ENCODE data around the gene RACK1.

Gene RACK1

GRCh38 chr5:181239062-181239663 lies 4.5 kb downstream of the RACK1 start:
- peaks cover 25 to 26% of the 10 kb centered on the region in 2 experiments for H3K4me1 ChIP-seq (ENCODE audit: control insufficient read depth in 1 of 2, insufficient read depth in 1 of 2, low read depth in 1 of 2, low read length in 1 of 2)
- no peak for TF ChIP-seq CTCF (IDR thresholded peaks at IDR 0.05)
- H3K4me3 ChIP-seq (ENCODE audit: low read depth in 1 of 2, low read length in 1 of 2) = no peak overlapping the region
- peaks cover 80% of the 10 kb centered on the region for H3K36me3 ChIP-seq
- no peak overlapping the region for H3K27ac ChIP-seq
- no peaks in the 10 kb centered on the region for H3K9me3 ChIP-seq
- no peaks in the 10 kb centered on the region for H3K27me3 ChIP-seq

- no peaks in the 10 kb centered on the region for H3K9me3 ChIP-seq
- H3K27ac ChIP-seq = no peak overlapping the region
- H3K27me3 ChIP-seq = no peaks in the 10 kb centered on the region
- H3K36me3 ChIP-seq = peaks cover 93% of the 10 kb centered on the region
- TF ChIP-seq CTCF (IDR thresholded peaks at IDR 0.05) = no peak
- peaks cover 17 to 18% of the 10 kb centered on the region in 2 experiments for H3K4me1 ChIP-seq (ENCODE audit: control insufficient read depth in 1 of 2, insufficient read depth in 1 of 2, low read depth in 1 of 2, low read length in 1 of 2)
- no peak overlapping the region for H3K4me3 ChIP-seq (ENCODE audit: low read depth in 1 of 2, low read length in 1 of 2)
Observed at GRCh38 chr5:181237729-181238385, 5.8 kb downstream of the RACK1 start.

- Histone ChIP-seq H3K27ac (no peak overlapping the region), H3K4me1 (ENCODE audit: control insufficient read depth in 1 of 2, insufficient read depth in 1 of 2, low read depth in 1 of 2, low read length in 1 of 2) (peaks cover 10% of the 10 kb centered on the region in 2 experiments)
Observed at GRCh38 chr5:181236954-181237641, 6.6 kb downstream of the RACK1 start.

GRCh38 chr5:181236471-181236870 lies 7.2 kb downstream of the RACK1 start:
- no peak overlapping the region for H3K4me3 ChIP-seq (ENCODE audit: low read depth in 1 of 2, low read length in 1 of 2)
- H3K9me3 ChIP-seq = no peaks in the 10 kb centered on the region
- peak overlapping the region; percentile 2 for H3K27ac ChIP-seq
- peaks cover 100% of the 10 kb centered on the region for H3K36me3 ChIP-seq
- H3K4me1 ChIP-seq (ENCODE audit: control insufficient read depth in 1 of 2, insufficient read depth in 1 of 2, low read depth in 1 of 2, low read length in 1 of 2) = peaks cover 3 to 4% of the 10 kb centered on the region in 2 experiments
- H3K27me3 ChIP-seq = no peaks in the 10 kb centered on the region
- no peak for TF ChIP-seq CTCF (IDR thresholded peaks at IDR 0.05)

More at GRCh38 chr5:181236954-181237641, 6.6 kb downstream of the RACK1 start:
- Histone ChIP-seq H3K4me3 (ENCODE audit: low read depth in 1 of 2, low read length in 1 of 2) (no peak overlapping the region), H3K9me3 (no peaks in the 10 kb centered on the region), H3K27me3 (no peaks in the 10 kb centered on the region), H3K36me3 (peaks cover 100% of the 10 kb centered on the region)
- no peak for TF ChIP-seq CTCF (IDR thresholded peaks at IDR 0.05)

- peaks cover 100% of the 10 kb centered on the region for H3K36me3 ChIP-seq
Observed at GRCh38 chr5:181235689-181236366, 7.9 kb downstream of the RACK1 start.

More at GRCh38 chr5:181235689-181236366, 7.9 kb downstream of the RACK1 start:
- Histone ChIP-seq H3K27ac (peak overlapping the region; percentile 26), H3K4me3 (ENCODE audit: low read depth in 1 of 2, low read length in 1 of 2) (no peak overlapping the region), H3K4me1 (ENCODE audit: control insufficient read depth in 1 of 2, insufficient read depth in 1 of 2, low read depth in 1 of 2, low read length in 1 of 2) (no peaks in the 10 kb centered on the region), H3K9me3 (no peaks in the 10 kb centered on the region), H3K27me3 (no peaks in the 10 kb centered on the region)
- TF ChIP-seq CTCF (IDR thresholded peaks at IDR 0.05) = no peak
